ENCODE data around the gene TM4SF1.

The TM4SF1 gene

GRCh38 chr3:149375501-149376196 lies 1.8 kb downstream of the TM4SF1 start:
- DNase-seq (ENCODE audit: low spot score) = no peak

GRCh38 chr3:149374793-149375500 lies 2.5 kb downstream of the TM4SF1 start:
- no peak for DNase-seq (ENCODE audit: low spot score)

- DNase-seq (ENCODE audit: low spot score) = no peak
These were observed 3.1 kb downstream of the TM4SF1 start for GRCh38 chr3:149374391-149374790.

- DNase-seq (ENCODE audit: low spot score) = no peak
These were observed 4.0 kb downstream of the TM4SF1 start for GRCh38 chr3:149373235-149374125.

GRCh38 chr3:149371723-149372114 lies 5.7 kb downstream of the TM4SF1 start:
- DNase-seq (ENCODE audit: low spot score) = no peak

- DNase-seq (ENCODE audit: low spot score) = peak; percentile 75
These were observed 6.3 kb downstream of the TM4SF1 start for GRCh38 chr3:149371001-149371722.

GRCh38 chr3:149369991-149370866 lies 7.2 kb downstream of the TM4SF1 start:
- no peak for DNase-seq (ENCODE audit: low spot score)

- DNase-seq (ENCODE audit: low spot score) = peak; percentile 82
These were observed 8.6 kb downstream of the TM4SF1 start for GRCh38 chr3:149368674-149369497.

- DNase-seq (ENCODE audit: low spot score) = no peak
These were observed 9.2 kb downstream of the TM4SF1 start for GRCh38 chr3:149368201-149368673.

GRCh38 chr3:149366941-149367840 lies 10.3 kb downstream of the TM4SF1 start:
- no peak for DNase-seq (ENCODE audit: low spot score)

GRCh38 chr3:149366031-149366430 lies 11.4 kb downstream of the TM4SF1 start:
- no peak for DNase-seq (ENCODE audit: low spot score)

GRCh38 chr3:149364624-149365023 lies 12.8 kb downstream of the TM4SF1 start:
- no peak for DNase-seq (ENCODE audit: low spot score)

- no peak for DNase-seq (ENCODE audit: low spot score)
These were observed 14.4 kb downstream of the TM4SF1 start for GRCh38 chr3:149363053-149363452.

GRCh38 chr3:149362366-149362765 lies 15.1 kb downstream of the TM4SF1 start:
- no peak for DNase-seq (ENCODE audit: low spot score)

GRCh38 chr3:149356630-149357029 lies 20.8 kb downstream of the TM4SF1 start:
- DNase-seq (ENCODE audit: low spot score) = no peak

- no peak for DNase-seq (ENCODE audit: low spot score)
These were observed 21.3 kb downstream of the TM4SF1 start for GRCh38 chr3:149356044-149356592.

- DNase-seq (ENCODE audit: low spot score) = no peak
These were observed 23.8 kb downstream of the TM4SF1 start for GRCh38 chr3:149353581-149354184.

GRCh38 chr3:149352556-149352955 lies 24.9 kb downstream of the TM4SF1 start:
- DNase-seq (ENCODE audit: low spot score) = peak; percentile 56

All from pons (tissue), 1 donor.